Uterus (tissue), 4 donors: ENCODE data around the gene RNASEL. TPM values are rescaled to one million over a fixed set of nuclear protein-coding genes. Genes with fewer than 3 reads are reported as not detected.

Experiments used
- DNase-seq, 2 donors: peaks; one replicate each; pipeline ENCODE4 v3.0.0-alpha.2; 2019 to 2020
- H3K27ac ChIP-seq, 2 donors: fragments of 200-600 bp; sonication (generic); 1 replicate in 1 of 2; 2 replicates in 1 of 2; pipeline ENCODE4 v1.5.1; 2016 to 2018
- H3K27me3 ChIP-seq, 2 donors: fragments of 200-600 bp; sonication (generic); one replicate each; pipeline ENCODE4 v1.5.1; 2018 to 2019; ENCODE audit warnings: control low read depth in 1 of 2
- H3K36me3 ChIP-seq, 2 donors: fragments of 200-600 bp; sonication (generic); one replicate each; pipeline ENCODE4 v1.5.1; 2019; ENCODE audit warnings: control low read depth in 1 of 2
- H3K4me1 ChIP-seq, 2 donors: fragments of 200-600 bp; sonication (generic); one replicate each; pipeline ENCODE4 v1.5.1; 2018 to 2019; ENCODE audit warnings: control low read depth in 1 of 2
- H3K4me3 ChIP-seq, 2 donors: fragments of 200-600 bp; sonication (generic); 1 replicate in 1 of 2; 2 replicates in 1 of 2; pipeline ENCODE4 v1.5.1; 2018 to 2019; ENCODE audit warnings: mild to moderate bottlenecking in 1 of 2
- H3K9me3 ChIP-seq, 2 donors: fragments of 200-600 bp; sonication (generic); one replicate each; pipeline ENCODE4 v1.5.1; 2019; ENCODE audit warnings: control low read depth in 1 of 2
- POLR2A ChIP-seq, 2 donors: fragments of 450-650 bp; IDR thresholded peaks; one replicate each; pipeline ENCODE4 v1.6.1; 2016; ENCODE audit warnings: antibody characterized with exemption in 2 of 2, mild to moderate bottlenecking in 1 of 2, moderate library complexity in 1 of 2
- intact Hi-C: fragments of 100-400 bp; cut with DNase I; formaldehyde crosslinking; loops from one replicate; pipeline ENCODE4 v1.15.1; 2023; ENCODE audit warnings: low total_unique reads
- total RNA-seq, 4 donors: library from RNA; depleted of rRNA in 3 of 4; stranded (reverse); fragments of >200 nt in 3 of 4; gene quantifications; one replicate each; pipeline versions ENCODE4 v1.1.0 to v1.2.4, GENCODE V29; 2014 to 2023
- TF ChIP-seq, protein P1 (sequence below), 4 experiments: fragments of 200-600 bp in 2 of 4; fragments of 450-650 bp in 2 of 4; sonication (generic) in 2 of 4; IDR thresholded peaks; one replicate each; pipeline ENCODE4 v1.5.1; 2016 to 2019; ENCODE audit warnings: antibody characterized with exemption in 4 of 4, mild to moderate bottlenecking in 2 of 4, moderate library complexity in 1 of 4
- donor health status: DM: yes; HTN: yes; CAD: no.

Gene RNASEL
- total RNA-seq, 4 donors from 2014 or later, result 4.1 to 13.4 (median 6.9) TPM

DNA sequence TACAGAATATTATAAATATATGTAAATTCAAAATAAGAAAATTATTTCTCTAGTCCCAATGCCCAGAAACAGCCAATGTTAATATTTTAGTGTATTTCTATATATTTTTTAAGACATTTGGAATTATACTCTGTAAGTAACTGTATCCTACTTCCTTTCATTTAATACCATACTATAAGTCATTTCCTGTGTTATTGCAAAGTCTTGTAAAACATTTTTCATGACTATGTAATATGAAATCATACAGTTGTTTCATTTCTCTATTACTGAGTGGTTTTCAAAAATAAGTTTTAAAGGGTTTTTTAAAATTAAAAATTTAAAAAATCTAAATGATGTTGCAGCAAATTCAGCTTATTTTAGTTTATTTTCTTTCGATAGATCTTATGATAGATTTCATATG lies 2.0 kb downstream of the RNASEL start:
- TF ChIP-seq, protein P1, sequence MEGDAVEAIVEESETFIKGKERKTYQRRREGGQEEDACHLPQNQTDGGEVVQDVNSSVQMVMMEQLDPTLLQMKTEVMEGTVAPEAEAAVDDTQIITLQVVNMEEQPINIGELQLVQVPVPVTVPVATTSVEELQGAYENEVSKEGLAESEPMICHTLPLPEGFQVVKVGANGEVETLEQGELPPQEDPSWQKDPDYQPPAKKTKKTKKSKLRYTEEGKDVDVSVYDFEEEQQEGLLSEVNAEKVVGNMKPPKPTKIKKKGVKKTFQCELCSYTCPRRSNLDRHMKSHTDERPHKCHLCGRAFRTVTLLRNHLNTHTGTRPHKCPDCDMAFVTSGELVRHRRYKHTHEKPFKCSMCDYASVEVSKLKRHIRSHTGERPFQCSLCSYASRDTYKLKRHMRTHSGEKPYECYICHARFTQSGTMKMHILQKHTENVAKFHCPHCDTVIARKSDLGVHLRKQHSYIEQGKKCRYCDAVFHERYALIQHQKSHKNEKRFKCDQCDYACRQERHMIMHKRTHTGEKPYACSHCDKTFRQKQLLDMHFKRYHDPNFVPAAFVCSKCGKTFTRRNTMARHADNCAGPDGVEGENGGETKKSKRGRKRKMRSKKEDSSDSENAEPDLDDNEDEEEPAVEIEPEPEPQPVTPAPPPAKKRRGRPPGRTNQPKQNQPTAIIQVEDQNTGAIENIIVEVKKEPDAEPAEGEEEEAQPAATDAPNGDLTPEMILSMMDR (IDR thresholded peaks at IDR 0.05), result no peak
- no peak for TF ChIP-seq POLR2A (IDR thresholded peaks at IDR 0.05)
- Histone ChIP-seq H3K36me3 (no peaks in the 10 kb centered on the region), H3K9me3 (no peaks in the 10 kb centered on the region), H3K27ac (no peak overlapping the region), H3K27me3 (no peaks in the 10 kb centered on the region), H3K4me3 (no peak overlapping the region), H3K4me1 (peaks cover 0 to 3% of the 10 kb centered on the region in 2 donors)
- DNase-seq, result no peak
- intact Hi-C loops, result no loop called here

DNA sequence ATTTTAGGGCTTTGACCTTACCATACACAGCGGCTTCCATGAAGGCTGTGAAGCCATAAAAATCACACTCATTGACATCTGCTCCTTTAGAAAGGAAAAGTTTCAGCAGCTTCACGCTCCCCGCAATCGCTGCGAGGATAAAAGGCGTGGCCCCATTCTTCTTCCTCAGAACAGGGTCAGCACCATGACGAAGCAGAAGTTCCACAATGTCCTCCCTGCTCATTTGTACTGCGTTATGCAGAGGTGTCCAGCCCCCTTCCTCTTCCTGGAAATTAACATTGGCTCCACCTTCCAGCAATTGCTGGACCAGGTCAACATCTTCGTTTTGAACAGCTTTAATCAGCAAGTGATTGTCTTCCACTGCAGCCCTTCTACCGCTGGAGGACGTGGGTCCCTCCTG lies 2.7 kb downstream of the RNASEL start:
- TF ChIP-seq, protein P1 (IDR thresholded peaks at IDR 0.05), result no peak
- TF ChIP-seq POLR2A (IDR thresholded peaks at IDR 0.05), result no peak
- intact Hi-C loops, result no loop called here

DNA sequence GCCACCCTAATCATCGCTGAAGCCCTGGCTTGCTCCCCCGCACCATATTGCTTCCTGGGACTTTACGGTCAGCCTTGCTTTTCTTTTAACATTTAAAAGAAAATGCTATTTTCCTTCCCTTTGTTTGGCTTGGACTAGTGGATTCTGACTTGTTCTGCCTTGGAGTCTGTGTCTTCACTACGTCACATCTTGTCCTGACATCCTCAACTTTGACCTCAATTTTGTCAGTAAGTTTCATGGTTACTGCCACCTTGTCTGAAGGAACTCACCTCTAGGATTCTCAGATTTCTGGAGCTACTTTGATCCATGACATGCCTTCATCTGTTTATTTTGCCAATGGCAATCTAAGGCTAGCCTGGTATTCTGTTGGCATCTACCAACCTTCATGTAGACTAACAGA lies 4.3 kb downstream of the RNASEL start:
- Histone ChIP-seq H3K27ac (no peak overlapping the region), H3K9me3 (no peaks in the 10 kb centered on the region), H3K36me3 (no peaks in the 10 kb centered on the region), H3K4me1 (peaks cover 0 to 3% of the 10 kb centered on the region in 2 donors), H3K27me3 (no peaks in the 10 kb centered on the region), H3K4me3 (no peak overlapping the region)
- TF ChIP-seq, protein P1 (IDR thresholded peaks at IDR 0.05), result no peak
- intact Hi-C loops, result no loop called here
- no peak for DNase-seq

More for the DNA sequence above, 2.7 kb downstream of the RNASEL start:
- no peak overlapping the region for H3K27ac ChIP-seq
- peaks cover 0 to 3% of the 10 kb centered on the region in 2 donors for H3K4me1 ChIP-seq
- DNase-seq, result no peak
- no peak overlapping the region for H3K4me3 ChIP-seq
- H3K9me3 ChIP-seq, result no peaks in the 10 kb centered on the region
- H3K36me3 ChIP-seq, result no peaks in the 10 kb centered on the region
- H3K27me3 ChIP-seq, result no peaks in the 10 kb centered on the region

DNA sequence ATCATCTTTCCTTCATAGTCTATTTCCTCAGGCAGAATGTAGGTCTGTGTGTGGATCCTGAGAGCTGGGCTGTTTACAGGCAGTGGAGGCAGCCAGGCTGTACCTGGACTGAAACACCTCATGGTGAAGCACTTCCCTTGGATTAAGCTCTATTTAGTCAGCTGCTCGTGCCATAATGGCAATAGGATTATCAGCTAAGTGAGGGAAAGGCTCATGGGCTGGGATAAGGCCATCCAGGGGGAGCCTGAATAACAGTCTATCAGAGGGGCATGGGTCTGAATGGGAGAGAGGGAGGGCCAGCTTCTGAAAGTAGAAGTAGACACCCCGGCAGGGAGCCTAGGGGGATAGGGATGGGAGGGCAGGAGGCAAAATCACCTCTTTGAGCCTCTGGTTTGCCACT lies 8.3 kb downstream of the RNASEL start:
- no peak for DNase-seq
- TF ChIP-seq, protein P1 (IDR thresholded peaks at IDR 0.05), result no peak
- TF ChIP-seq POLR2A (IDR thresholded peaks at IDR 0.05), result no peak
- H3K4me1 ChIP-seq, result peaks cover 0 to 3% of the 10 kb centered on the region in 2 donors
- intact Hi-C loops, result no loop called here
- no peaks in the 10 kb centered on the region for H3K36me3 ChIP-seq
- no peak overlapping the region for H3K4me3 ChIP-seq
- no peak overlapping the region for H3K27ac ChIP-seq
- no peaks in the 10 kb centered on the region for H3K9me3 ChIP-seq
- no peaks in the 10 kb centered on the region for H3K27me3 ChIP-seq

DNA sequence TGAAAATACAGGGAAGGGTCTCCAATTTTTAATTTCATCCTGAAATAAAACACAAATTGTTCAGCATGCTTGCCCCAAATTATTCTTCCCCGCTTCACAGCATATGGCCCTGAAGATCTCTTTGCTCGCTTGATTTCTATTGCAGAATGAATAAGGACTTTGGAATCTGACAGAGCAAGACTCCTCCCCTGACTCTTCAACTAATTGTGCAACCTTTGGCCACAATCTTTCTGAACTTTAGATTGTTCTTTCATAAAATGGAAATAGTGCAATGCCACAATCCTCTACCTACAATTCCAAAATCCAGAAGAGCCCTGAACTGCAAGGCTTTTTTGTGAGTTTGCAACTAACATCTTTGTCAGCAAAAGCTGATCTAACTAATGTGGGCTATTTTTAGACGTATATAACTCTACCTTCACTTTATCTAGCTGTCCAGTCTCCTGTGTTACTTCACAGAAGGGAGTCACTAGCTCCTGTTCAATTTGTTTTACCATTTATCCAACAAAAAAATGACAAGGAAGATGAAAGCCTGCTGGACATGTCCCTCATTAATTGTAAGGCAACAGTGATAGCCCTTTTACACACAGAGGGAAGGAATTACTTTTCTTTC lies 13.4 kb downstream of the RNASEL start:
- Histone ChIP-seq H3K27me3 (no peaks in the 10 kb centered on the region), H3K36me3 (no peaks in the 10 kb centered on the region), H3K4me3 (no peak overlapping the region), H3K4me1 (no peaks in the 10 kb centered on the region), H3K9me3 (no peaks in the 10 kb centered on the region), H3K27ac (no peak overlapping the region)
- DNase-seq, result no peak
- TF ChIP-seq, protein P1 (IDR thresholded peaks at IDR 0.05), result no peak
- no peak for TF ChIP-seq POLR2A (IDR thresholded peaks at IDR 0.05)
- intact Hi-C loops, result no loop called here
